Measurements from ENCODE around the gene CRADD.

The CRADD gene

DNA sequence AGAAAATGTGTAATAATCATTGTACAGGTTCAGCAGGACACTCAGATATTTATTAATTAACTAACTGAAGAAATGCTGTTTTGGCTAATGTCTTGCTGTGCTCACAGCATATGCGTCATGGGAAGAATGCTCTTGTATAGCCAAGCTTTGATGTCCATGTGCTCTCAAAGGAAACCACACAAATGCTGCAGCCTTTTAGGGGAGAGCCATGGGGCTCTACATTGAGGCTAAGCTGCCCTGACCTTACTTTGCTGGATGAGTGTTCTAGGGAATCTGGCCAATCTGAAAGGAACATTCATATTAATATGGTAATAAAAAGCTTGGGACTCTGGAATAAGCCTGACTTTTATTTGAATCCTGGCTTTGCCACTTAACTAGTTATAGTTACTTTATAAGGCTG, 9.5 kb upstream of the CRADD start:
- no peak overlapping the region for H3K9ac ChIP-seq
- no peaks in the 10 kb centered on the region for H3K36me3 ChIP-seq
- H3K4me3 ChIP-seq, result no peak overlapping the region
- H3K4me1 ChIP-seq, result no peaks in the 10 kb centered on the region
- H3K27ac ChIP-seq, result no peak overlapping the region
- H3K9me3 ChIP-seq (replicated peaks in 1 of 11), result peaks cover 4 to 21% (median 11%) of the 10 kb centered on the region in 11 experiments; a peak in 17 of 22 replicates
- no peak for TF ChIP-seq Cebpa-rat (IDR thresholded peaks at IDR 0.05)
- no peaks in the 10 kb centered on the region for H3K27me3 ChIP-seq
- no peak overlapping the region for H3K4me2 ChIP-seq
- no peaks in the 10 kb centered on the region for H4K20me1 ChIP-seq

DNA sequence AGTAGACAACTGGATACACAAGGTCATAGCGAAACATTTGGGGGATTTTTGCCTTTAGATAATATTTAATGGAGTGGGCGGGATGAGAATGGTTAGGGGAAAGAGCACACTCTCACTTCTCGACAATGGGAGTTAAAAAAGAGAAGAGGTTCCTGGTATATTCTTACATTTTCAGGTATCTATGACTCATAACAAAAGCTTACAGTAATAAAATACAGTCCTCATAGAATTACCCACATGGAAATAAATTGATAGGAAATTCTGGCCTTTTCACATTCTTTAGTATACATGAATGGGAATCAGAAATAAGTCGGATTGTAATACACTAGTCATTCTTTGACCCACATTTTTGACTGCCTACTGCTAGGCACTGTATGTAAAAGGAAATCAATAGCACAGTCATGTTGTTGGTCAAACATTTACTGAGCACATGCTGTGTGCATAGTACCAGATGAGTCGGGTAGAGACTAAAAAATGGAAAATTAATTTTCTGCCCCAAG, 8.2 kb upstream of the CRADD start:
- Histone ChIP-seq H3K4me1 (no peaks in the 10 kb centered on the region), H3K36me3 (no peaks in the 10 kb centered on the region), H3K9me3 (replicated peaks in 1 of 11) (peaks cover 4 to 21% (median 11%) of the 10 kb centered on the region in 11 experiments; a peak in 17 of 22 replicates), H3K9ac (no peak overlapping the region), H4K20me1 (no peaks in the 10 kb centered on the region), H3K4me3 (no peak overlapping the region), H3K4me2 (no peak overlapping the region), H3K27ac (no peak overlapping the region), H3K27me3 (no peaks in the 10 kb centered on the region)
- no peak for TF ChIP-seq Cebpa-rat (IDR thresholded peaks at IDR 0.05)

DNA sequence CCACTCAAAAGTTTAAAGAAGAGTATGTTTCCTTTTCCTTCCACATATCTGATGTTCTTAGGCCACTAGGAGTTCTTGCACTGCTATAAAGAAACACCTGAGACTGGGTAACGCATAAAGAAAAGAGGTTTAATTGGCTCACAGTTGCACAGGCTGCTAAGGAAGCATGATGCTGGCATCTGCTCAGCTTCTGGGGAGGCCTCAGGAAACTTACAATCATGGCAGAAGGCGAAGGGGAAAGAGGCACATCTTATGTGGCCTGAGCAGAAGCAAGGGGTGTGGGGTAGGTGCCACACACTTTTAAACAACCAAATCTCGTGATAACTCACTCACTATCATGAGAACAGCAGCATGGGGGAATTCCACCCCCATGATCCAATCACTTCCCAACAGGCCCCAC, 7.7 kb upstream of the CRADD start:
- Histone ChIP-seq H3K4me3 (no peak overlapping the region), H3K27me3 (no peaks in the 10 kb centered on the region), H3K4me1 (no peaks in the 10 kb centered on the region), H3K9me3 (replicated peaks in 1 of 11) (peaks cover 4 to 17% (median 11%) of the 10 kb centered on the region in 11 experiments; a peak in 17 of 22 replicates), H3K9ac (no peak overlapping the region), H3K27ac (no peak overlapping the region), H3K4me2 (no peak overlapping the region), H3K36me3 (no peaks in the 10 kb centered on the region), H4K20me1 (no peaks in the 10 kb centered on the region)
- TF ChIP-seq Cebpa-rat (IDR thresholded peaks at IDR 0.05), result no peak

- Histone ChIP-seq H3K9ac (no peak overlapping the region), H3K9me3 (replicated peaks in 1 of 11) (peaks cover 4 to 15% (median 11%) of the 10 kb centered on the region in 11 experiments; a peak in 17 of 22 replicates), H3K36me3 (no peaks in the 10 kb centered on the region), H3K4me1 (no peaks in the 10 kb centered on the region), H3K4me2 (no peak overlapping the region), H4K20me1 (no peaks in the 10 kb centered on the region), H3K27me3 (no peaks in the 10 kb centered on the region), H3K27ac (no peak overlapping the region), H3K4me3 (no peak overlapping the region)
- no peak for TF ChIP-seq Cebpa-rat (IDR thresholded peaks at IDR 0.05)
Measured at GRCh38 chr12:93670104-93670503, 7.1 kb upstream of the CRADD start.

DNA sequence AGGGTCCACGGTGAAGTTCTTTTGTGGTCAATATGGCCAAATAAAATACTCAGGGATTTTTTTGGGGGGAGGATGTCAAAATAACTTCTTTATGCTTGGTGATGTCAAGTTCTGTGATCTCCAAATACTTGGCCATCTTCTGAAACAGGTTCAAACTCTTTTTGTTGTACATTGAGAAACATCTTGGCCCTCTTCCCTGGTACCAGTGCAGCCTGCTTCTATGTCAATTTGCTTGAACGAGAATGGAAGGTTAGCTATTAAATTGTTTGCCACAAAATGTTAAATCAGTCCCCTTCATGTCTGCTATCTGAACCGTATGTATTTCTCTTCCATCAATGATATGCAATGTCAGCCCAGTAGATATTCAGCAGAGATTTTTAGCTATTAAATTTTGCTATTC, 6.1 kb upstream of the CRADD start:
- no peaks in the 10 kb centered on the region for H3K4me1 ChIP-seq
- no peaks in the 10 kb centered on the region for H3K27me3 ChIP-seq
- no peak overlapping the region for H3K4me2 ChIP-seq
- H3K27ac ChIP-seq, result no peak overlapping the region
- no peak overlapping the region for H3K9ac ChIP-seq
- no peaks in the 10 kb centered on the region for H3K36me3 ChIP-seq
- no peak for TF ChIP-seq Cebpa-rat (IDR thresholded peaks at IDR 0.05)
- H3K4me3 ChIP-seq, result no peak overlapping the region
- peaks cover 7 to 16% (median 10%) of the 10 kb centered on the region in 11 experiments; a peak in 18 of 22 replicates for H3K9me3 ChIP-seq (replicated peaks in 1 of 11)
- no peaks in the 10 kb centered on the region for H4K20me1 ChIP-seq

GRCh38 chr12:93673084-93673483, 4.1 kb upstream of the CRADD start:
- no peaks in the 10 kb centered on the region for H3K27me3 ChIP-seq

DNA sequence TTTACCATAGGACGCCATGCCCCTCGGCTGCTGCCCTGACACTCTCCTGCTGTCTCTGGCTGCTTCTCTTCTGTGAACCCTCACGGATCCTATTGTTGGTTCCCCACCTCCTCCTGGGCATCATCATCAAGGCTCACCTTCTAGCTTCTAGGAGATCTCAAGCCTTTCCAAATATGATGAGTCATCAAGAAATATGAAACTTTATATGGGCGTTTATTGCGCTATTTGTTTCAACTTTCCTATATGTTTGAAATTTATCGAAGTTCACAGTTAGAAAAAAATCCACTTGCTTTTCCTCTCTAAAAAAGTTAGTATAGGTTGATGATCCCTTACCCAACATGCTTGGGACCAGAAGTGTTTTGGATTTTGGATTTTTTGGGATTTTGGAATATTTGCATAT, 2.8 kb upstream of the CRADD start:
- H3K36me3 ChIP-seq, result no peaks in the 10 kb centered on the region
- peaks cover 10 to 16% (median 12%) of the 10 kb centered on the region in 10 experiments for H3K4me1 ChIP-seq
- no peak for TF ChIP-seq Cebpa-rat (IDR thresholded peaks at IDR 0.05)
- no peak overlapping the region for H3K9ac ChIP-seq
- H3K4me3 ChIP-seq, result no peak overlapping the region
- H3K27me3 ChIP-seq, result no peaks in the 10 kb centered on the region
- no peak overlapping the region for H3K27ac ChIP-seq
- no peaks in the 10 kb centered on the region for H4K20me1 ChIP-seq
- H3K4me2 ChIP-seq, result no peak overlapping the region
- H3K9me3 ChIP-seq (replicated peaks in 1 of 11), result peaks cover 4 to 20% (median 12%) of the 10 kb centered on the region in 11 experiments; a peak in 20 of 22 replicates

More at GRCh38 chr12:93673084-93673483, 4.1 kb upstream of the CRADD start:
- H3K27ac ChIP-seq, result no peak overlapping the region
- no peak for TF ChIP-seq Cebpa-rat (IDR thresholded peaks at IDR 0.05)
- no peak overlapping the region for H3K4me3 ChIP-seq
- H3K4me1 ChIP-seq, result peaks cover 3 to 10% (median 4%) of the 10 kb centered on the region in 10 experiments
- peaks cover 10 to 24% (median 14%) of the 10 kb centered on the region in 11 experiments; a peak in 20 of 22 replicates for H3K9me3 ChIP-seq (replicated peaks in 1 of 11)
- no peaks in the 10 kb centered on the region for H4K20me1 ChIP-seq
- no peaks in the 10 kb centered on the region for H3K36me3 ChIP-seq
- no peak overlapping the region for H3K4me2 ChIP-seq
- no peak overlapping the region for H3K9ac ChIP-seq

DNA sequence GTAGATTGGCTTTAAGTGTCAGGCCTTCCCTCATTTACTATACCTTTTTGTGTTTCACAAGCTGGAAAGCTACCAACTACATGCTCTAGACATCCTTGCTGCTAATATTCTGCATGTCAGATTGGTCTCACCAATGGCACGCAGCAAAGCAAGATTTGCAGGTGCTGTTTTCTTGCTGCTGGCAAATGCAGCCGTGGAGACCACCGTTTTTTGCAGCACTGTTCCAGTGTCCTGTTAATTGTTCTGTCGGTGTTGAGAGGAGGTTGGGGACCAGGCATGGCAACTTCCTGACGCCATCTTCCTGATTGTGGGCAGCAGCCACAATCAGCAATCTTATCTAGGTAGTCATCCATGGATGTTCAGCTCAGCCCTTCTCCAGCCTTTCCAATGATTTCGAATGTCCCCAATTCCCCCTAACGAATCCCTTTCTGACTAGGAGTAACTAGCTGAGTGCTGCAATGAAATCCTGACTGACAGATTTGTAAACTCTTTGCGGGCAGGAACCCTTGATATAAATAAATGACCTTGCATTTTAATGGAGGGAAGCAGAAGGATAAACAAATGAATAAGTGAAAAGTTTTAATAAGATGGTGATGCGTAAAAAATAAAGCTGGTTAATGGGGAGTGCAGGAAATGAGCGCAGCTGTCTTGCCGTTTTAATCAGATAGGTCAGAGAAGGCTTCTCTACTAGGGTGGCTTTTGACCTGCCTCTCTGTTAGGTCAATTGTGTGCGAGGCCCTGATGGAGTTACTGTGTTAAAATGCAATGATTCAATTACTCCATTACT, 574 bp upstream of the CRADD start:
- no peak for TF ChIP-seq Cebpa-rat (IDR thresholded peaks at IDR 0.05)
- Histone ChIP-seq H3K9me3 (replicated peaks in 1 of 11) (peaks cover 0 to 13% (median 6%) of the 10 kb centered on the region in 11 experiments; a peak in 9 of 22 replicates), H3K4me2 (peak overlapping the region; percentile 62 to 93 (median 87); a peak in 19 of 22 replicates), H3K4me3 (peak overlapping the region; percentile 56 to 75 (median 71)), H3K4me1 (peaks cover 10 to 27% (median 12%) of the 10 kb centered on the region in 10 experiments), H4K20me1 (no peaks in the 10 kb centered on the region), H3K9ac (peak overlapping the region in 9 of 11 experiments; percentile 87 to 94 (median 89); a peak in 17 of 22 replicates), H3K27me3 (no peaks in the 10 kb centered on the region), H3K36me3 (no peaks in the 10 kb centered on the region; a peak in 1 of 22 replicates), H3K27ac (peak overlapping the region; percentile 86 to 97 (median 94); a peak in 21 of 22 replicates)

DNA sequence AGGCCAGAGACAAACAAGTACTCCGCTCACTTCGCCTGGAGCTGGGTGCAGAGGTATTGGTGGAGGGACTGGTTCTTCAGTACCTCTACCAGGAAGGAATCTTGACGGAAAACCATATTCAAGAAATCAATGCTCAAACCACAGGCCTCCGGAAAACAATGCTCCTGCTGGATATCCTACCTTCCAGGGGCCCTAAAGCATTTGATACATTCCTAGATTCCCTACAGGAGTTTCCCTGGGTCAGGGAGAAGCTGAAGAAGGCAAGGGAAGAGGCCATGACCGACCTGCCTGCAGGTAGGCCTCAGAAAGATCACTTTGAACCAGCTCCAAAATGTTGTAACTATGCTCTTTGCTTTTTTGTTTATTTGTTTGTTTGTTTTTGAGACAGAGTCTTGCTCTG, 1.6 kb downstream of the CRADD start:
- no peak overlapping the region for H3K4me3 ChIP-seq
- peaks cover 0 to 19% (median 6%) of the 10 kb centered on the region in 11 experiments; a peak in 10 of 22 replicates for H3K9me3 ChIP-seq (replicated peaks in 1 of 11)
- TF ChIP-seq Cebpa-rat (IDR thresholded peaks at IDR 0.05), result no peak
- no peak overlapping the region for H3K27ac ChIP-seq
- H3K27me3 ChIP-seq, result no peaks in the 10 kb centered on the region
- peak overlapping the region in 10 of 11 experiments; percentile 79 to 93 (median 88); a peak in 16 of 22 replicates for H3K4me2 ChIP-seq
- peaks cover 0 to 5% (median 0%) of the 10 kb centered on the region in 11 experiments; a peak in 3 of 22 replicates for H3K36me3 ChIP-seq
- no peak overlapping the region for H3K9ac ChIP-seq
- H4K20me1 ChIP-seq, result no peaks in the 10 kb centered on the region
- peaks cover 10 to 27% (median 12%) of the 10 kb centered on the region in 10 experiments for H3K4me1 ChIP-seq
